Stimulated activated CD8-positive, alpha-beta memory T cell treated with anti-CD3 and anti-CD28 coated beads, Interleukin-7, amount 100 ng/mL, for 48 hours (primary cell): ENCODE measurements around the gene USP30.

Experiments used
- DNase-seq, 2 donors: peaks; one replicate each; pipeline ENCODE4 v3.0.0-alpha.2; 2020; ENCODE audit warnings: low read depth in 1 of 2; ENCODE audit errors: extremely low read depth in 1 of 2

The USP30 gene

DNA sequence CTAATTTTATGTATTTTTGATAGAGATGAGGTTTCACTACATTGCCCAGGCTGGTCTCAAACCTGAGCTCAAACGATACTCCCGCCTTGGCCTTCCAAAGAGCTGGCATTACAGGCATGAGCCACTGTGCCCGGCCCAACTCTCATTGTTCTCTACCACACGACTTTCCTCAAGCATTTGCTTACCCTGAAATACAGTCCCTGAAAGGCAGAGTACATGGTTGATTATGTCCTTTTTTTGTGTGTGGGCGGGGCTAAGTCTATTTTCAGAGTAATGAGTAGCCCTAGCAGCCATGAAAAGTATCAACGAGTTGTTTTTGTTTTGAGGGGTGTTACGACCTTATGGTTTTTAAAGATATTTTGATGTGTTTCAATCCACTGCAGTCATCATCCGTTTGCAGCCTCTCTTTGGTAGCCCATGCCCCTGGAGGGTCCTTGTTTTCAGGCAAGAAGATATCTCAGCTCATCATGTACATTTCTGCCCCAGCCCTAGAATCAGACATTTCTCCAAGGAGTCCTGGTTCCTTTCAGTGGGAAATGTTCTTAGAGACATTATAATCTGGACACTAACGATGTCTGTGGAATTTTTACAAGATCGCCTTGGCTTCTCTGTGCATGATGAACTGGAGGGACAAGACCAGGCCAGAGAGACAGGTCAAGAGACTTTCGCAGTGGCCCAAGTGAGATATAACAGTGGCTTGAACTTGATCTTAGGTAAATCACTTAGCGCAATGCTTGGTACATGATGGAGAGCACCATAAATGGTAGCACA is 72.7 kb downstream of the USP30 start:
- DNase-seq: no peak

DNA sequence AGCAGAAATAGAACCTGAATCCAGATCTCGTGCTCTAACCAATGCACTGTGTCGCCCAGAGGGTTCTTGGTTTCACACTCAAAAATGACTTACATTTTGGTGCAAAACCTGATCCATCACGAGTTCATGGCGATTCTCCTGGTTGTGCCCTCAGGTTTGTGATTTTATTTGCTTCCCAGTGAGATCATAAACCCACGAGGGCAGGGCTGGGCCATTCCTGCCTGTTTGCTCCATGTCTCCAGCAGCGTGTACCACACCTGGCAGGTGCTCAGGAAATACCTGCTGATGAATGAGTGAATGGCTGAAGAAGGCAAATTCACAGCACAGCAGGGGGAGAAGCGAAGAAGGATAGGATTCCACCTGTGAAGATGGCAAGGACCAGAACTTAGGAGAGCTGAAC is 73.4 kb downstream of the USP30 start:
- no peak for DNase-seq

DNA sequence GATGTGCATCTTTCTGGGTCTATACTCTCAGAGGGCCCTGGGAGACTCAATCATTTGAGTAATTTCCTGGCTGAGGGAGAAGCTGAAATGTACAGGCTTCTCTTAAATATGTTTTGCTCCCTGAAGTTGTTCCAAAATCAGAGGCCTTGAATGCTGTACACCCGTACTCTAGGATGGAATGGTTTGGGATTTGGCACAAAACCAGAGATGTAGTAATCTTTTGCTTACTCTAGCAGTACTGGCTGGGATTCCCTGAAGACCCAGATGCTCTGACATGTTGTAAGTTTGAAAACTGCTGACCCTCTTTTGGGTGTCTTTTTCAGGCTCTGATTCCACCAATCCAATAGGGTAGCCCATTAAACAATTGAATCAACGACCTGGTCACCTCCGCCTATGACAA is 74.4 kb downstream of the USP30 start:
- no peak for DNase-seq

DNA sequence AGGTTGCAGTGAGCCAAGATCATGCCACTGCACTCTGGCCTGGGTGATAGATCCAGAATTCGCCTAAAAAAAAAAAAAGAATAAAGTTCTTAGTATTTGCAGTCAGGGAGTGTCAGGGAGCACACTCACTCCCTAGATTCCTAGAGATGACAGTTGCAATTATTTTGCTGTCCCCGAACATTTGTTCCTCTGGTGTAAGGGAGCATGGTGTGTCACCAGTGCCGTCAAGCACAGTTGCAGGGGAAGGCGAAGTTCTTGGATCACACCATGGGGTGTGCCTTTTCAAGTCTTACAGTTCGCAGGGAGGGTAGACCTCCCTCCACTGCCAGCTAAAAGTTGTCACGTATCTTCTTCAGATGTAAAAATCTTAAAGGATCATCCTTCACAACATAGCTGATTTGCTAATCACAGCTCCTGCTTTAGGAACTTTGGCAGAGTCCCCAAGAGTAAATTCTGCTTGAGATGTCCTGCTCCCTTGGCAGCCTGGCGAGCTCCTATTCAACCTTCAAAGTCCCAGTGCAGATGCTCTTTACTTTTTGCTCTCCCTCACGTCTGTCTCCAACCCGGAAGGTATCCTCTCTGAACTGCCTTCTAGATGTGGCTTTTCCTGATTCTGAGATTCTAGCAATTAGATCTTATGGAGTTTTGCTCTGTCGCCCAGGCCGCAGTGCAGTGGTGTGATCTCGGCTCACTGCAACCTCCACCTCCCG is 75.3 kb downstream of the USP30 start:
- no peak for DNase-seq

DNA sequence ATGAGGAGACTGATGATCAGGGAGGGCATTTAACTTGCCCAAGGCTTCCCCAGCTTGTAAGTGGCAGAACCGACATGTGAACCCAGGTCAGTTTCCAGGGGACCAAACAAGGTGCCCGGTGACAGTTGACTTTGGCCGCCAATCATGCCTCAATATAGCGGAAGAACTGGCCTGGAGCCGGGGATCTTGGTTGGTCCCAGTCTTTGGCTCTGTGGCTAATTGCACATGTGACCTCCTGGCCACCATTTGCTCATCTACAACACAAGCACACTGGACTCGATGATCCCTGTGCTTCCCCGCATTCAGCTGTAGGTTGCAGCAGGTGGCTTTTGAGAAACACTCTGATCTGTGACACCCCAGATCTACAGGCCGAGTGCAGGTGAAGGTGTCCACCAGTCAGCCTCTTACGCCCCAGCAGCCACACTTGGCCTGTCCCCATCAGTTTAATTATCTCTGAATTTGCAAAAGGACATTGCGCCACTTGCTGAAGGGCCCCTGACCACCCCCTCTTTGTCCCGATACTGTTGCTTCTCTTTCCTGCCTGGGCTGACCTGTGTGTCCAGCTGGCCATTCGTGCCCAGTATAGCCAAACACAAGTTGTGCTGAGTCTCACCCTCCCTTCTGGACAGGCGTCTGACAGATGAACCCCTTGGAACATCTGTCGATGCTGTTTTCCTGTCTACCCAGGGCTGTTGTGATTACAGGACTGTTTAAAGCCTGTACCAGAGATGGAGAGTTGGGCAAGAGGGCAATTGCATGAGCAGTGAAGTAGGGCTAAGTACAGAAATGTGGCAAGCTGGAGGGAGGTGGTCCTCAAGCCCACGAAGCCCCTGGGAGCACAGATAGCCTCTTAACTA is 78.1 kb downstream of the USP30 start:
- no peak for DNase-seq

DNA sequence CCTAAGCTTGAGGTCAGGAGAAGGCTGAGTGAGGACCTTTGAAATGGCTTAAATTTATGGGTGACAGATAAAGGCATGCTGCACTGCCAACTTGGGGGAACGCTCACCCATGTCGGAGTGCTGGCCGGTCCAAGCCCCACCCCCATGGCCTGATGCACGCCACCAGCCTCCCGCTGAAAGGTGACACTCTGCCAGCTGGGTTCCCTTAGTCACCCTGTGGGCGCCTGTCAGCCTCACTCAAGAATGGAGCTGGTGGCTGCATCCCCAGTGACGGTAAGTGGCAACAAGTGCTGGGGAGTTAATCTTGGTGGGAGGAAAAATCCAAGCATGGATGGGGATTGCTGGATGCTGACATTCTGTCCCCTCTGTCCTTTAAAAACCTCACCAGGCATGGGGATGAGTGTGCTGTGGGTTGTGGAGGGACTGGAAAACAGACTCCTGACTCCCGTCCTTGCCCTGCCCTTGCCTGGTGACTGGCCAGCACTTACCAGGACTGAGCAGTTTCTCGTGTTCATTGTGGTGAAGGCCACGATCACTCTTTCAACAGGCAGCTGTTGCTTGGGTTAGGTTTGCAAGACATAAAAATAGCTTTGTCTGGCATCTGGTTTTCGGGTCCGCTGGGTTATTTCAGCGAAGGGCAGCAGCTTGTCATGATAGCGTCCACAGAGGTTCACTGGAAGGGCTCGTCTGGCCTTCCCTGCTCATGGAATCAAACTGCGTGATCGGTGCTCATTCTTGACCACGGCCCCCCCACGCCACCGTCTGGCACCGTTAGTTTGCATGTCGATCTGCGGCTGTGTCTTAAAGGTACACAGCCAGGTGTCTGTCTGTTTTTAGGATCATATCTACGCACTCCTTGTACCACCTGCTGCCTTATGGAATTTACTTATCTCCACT is 79.0 kb downstream of the USP30 start:
- no peak for DNase-seq

DNA sequence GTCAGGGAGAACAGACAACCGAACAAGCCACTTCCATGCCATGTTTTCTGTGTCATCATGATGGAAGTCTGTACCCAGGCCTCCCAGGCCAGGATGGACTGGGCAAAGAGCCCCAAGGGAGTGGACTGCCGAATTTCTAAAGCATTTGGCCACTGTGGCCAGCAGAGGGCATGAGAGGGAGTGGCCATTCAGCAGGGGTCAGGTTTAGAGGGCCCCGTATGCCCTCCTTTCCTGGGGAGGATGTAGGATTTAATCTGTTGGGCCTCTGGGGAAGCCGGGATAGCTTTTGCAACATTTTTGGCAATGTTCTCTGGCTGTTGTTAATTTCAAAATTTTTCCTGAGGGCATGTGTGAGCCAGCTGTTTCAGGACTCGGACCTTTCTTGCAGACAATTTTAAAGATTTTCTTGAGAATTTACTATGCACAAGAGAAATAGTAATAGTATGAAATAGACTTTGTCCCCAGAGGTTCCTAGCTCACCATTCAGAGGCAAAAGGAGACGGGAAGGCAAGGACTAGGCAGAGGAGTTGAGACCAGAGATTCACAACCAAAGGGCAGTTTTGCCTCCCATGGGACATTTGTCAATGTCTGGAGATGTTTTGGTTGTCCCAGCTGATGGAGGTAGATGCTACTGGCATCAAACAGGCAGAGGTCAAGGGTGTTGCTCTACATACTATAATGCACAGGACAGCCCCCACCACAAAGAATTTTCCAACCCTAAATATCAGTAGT is 82.0 kb downstream of the USP30 start:
- DNase-seq: no peak

DNA sequence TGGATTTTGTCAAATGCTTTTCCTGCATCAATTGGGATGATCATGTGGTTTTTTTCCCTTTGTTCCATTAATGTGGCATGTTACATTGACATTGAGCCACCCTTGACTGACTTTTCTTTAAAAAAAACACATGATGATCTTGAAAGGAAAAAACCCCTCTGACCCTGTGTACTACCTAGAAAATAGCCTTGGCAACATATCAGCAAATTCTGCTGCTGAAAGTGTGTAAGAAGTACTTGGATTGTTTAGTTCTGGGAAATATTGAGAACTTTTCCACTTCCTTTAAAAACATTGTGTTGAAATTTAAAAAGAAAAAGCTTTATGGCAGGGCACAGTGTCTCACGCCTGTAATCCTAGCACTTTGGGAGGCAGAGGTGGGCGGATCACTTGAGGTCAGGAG is 84.7 kb downstream of the USP30 start:
- no peak for DNase-seq
